Gastroesophageal sphincter (tissue), 3 donors: ENCODE data around the gene CNTNAP3B.
"Not testable (repeated sequence)": the region's sequence is repeated elsewhere in the genome, so short reads cannot be mapped to it uniquely, and the experiment has no call there.

ENCODE experiments used
- CTCF ChIP-seq, 4 experiments: fragments of 200-600 bp in 2 of 4; fragments of 450-650 bp in 2 of 4; sonication (generic) in 1 of 4; IDR thresholded peaks; one replicate each; pipeline ENCODE4 v1.5.1; 2017 to 2019; ENCODE audit warnings: antibody characterized with exemption in 4 of 4, mild to moderate bottlenecking in 2 of 4, moderate library complexity in 2 of 4
- POLR2A ChIP-seq, 2 donors: fragments of 450-650 bp; IDR thresholded peaks; one replicate each; pipeline ENCODE4 v1.6.1; 2017; ENCODE audit warnings: antibody characterized with exemption in 2 of 2, mild to moderate bottlenecking in 2 of 2, moderate library complexity in 1 of 2
- POLR2AphosphoS5 ChIP-seq: sonication (generic); formaldehyde crosslinking; IDR thresholded peaks from one replicate; pipeline ENCODE4 v1.6.1; 2017; ENCODE audit warnings: antibody characterized with exemption

GRCh38 chr9:42121007-42121406, 8.2 kb downstream of the CNTNAP3B start:
- TF ChIP-seq CTCF (IDR thresholded peaks at IDR 0.05); POLR2AphosphoS5; POLR2A (IDR thresholded peaks at IDR 0.05): not testable (repeated sequence)
